Liver (tissue), 9 donors: ENCODE results near the gene PRKX. TPM values are rescaled to one million over a fixed set of nuclear protein-coding genes. Genes with fewer than 3 reads are reported as not detected.
"Not testable (repeated sequence)": the region's sequence is repeated elsewhere in the genome, so short reads cannot be mapped to it uniquely, and the experiment has no call there.

Experiments
- DNase-seq: peaks from one replicate; pipeline ENCODE4 v3.0.0-alpha.2; 2017; ENCODE audit warnings: low spot score
- H3K27ac ChIP-seq, 2 donors: one replicate each; pipeline ENCODE4 v1.7.0; 2013; ENCODE audit warnings: inconsistent platforms in 2 of 2, low read length in 2 of 2, control low read depth in 1 of 2, low read depth in 1 of 2, mild to moderate bottlenecking in 1 of 2
- H3K27me3 ChIP-seq, 4 donors: one replicate each; pipeline versions ENCODE4 v1.6.1 to v1.7.0; 2013; ENCODE audit warnings: low read length in 3 of 4, inconsistent platforms in 1 of 4, mild to moderate bottlenecking in 1 of 4, moderate library complexity in 1 of 4; ENCODE audit not compliant: control insufficient read depth in 4 of 4, insufficient read depth in 4 of 4
- H3K36me3 ChIP-seq, 4 donors: one replicate each; pipeline versions ENCODE4 v1.6.1 to v1.7.0; 2013; ENCODE audit warnings: low read length in 3 of 4, mild to moderate bottlenecking in 3 of 4, low read depth in 1 of 4, moderate library complexity in 1 of 4; ENCODE audit not compliant: control insufficient read depth in 4 of 4, insufficient read depth in 3 of 4
- H3K4me1 ChIP-seq, 4 donors: one replicate each; pipeline versions ENCODE4 v1.6.1 to v1.7.0; 2013; ENCODE audit warnings: low read length in 3 of 4, mild to moderate bottlenecking in 3 of 4, moderate library complexity in 1 of 4; ENCODE audit not compliant: control insufficient read depth in 4 of 4, insufficient read depth in 4 of 4
- H3K4me3 ChIP-seq, 3 donors: one replicate each; pipeline versions ENCODE4 v1.6.1 to v1.7.0; 2013; ENCODE audit warnings: low read length in 3 of 3, control low read depth in 1 of 3, low read depth in 1 of 3, mild to moderate bottlenecking in 1 of 3
- H3K9ac ChIP-seq, 2 donors: one replicate each; pipeline ENCODE4 v1.7.0; 2013; ENCODE audit warnings: low read length in 2 of 2, mild to moderate bottlenecking in 2 of 2, moderate library complexity in 2 of 2, control low read depth in 1 of 2, low read depth in 1 of 2
- H3K9me3 ChIP-seq, 4 donors: one replicate each; pipeline versions ENCODE4 v1.6.1 to v1.7.0; 2013; ENCODE audit warnings: low read length in 3 of 4; ENCODE audit not compliant: control insufficient read depth in 4 of 4
- EGR1 ChIP-seq, 2 donors: IDR thresholded peaks; 2 replicates each; pipeline ENCODE4 v1.6.1; 2016 to 2018; ENCODE audit warnings: antibody characterized with exemption in 2 of 2, low read depth in 2 of 2
- FOXA1 ChIP-seq: IDR thresholded peaks from 2 replicates; pipeline ENCODE4 v1.6.1; 2016; ENCODE audit warnings: antibody characterized with exemption
- FOXA2 ChIP-seq: IDR thresholded peaks from 2 replicates; pipeline ENCODE4 v1.6.1; 2016; ENCODE audit warnings: antibody characterized with exemption
- GABPA ChIP-seq, 2 donors: IDR thresholded peaks in 1 of 2; conservative IDR thresholded peaks in 1 of 2; 2 replicates each; pipeline ENCODE4 v1.6.1; 2016; ENCODE audit warnings: antibody characterized with exemption in 2 of 2, mild to moderate bottlenecking in 1 of 2, moderate library complexity in 1 of 2
- HNF4G ChIP-seq: IDR thresholded peaks from 2 replicates; pipeline ENCODE4 v1.6.1; 2016; ENCODE audit warnings: antibody characterized with exemption
- MAX ChIP-seq: IDR thresholded peaks from 2 replicates; pipeline ENCODE4 v1.6.1; 2016; ENCODE audit warnings: antibody characterized with exemption
- NR2F2 ChIP-seq: IDR thresholded peaks from 2 replicates; pipeline ENCODE4 v1.6.1; 2016; ENCODE audit warnings: antibody characterized with exemption
- RAD21 ChIP-seq, 2 donors: IDR thresholded peaks; 2 replicates each; pipeline ENCODE4 v1.6.1; 2016; ENCODE audit warnings: antibody characterized with exemption in 2 of 2, mild to moderate bottlenecking in 2 of 2
- REST ChIP-seq: IDR thresholded peaks from 2 replicates; pipeline ENCODE4 v1.6.1; 2016; ENCODE audit warnings: antibody characterized with exemption, mild to moderate bottlenecking
- RXRA ChIP-seq, 2 donors: IDR thresholded peaks; 2 replicates each; pipeline ENCODE4 v1.6.1; 2017 to 2018; ENCODE audit warnings: antibody characterized with exemption in 2 of 2, mild to moderate bottlenecking in 1 of 2
- YY1 ChIP-seq: IDR thresholded peaks from 2 replicates; pipeline ENCODE4 v1.6.1; 2016; ENCODE audit warnings: antibody characterized with exemption, mild to moderate bottlenecking
- WGBS: extraction: QIAGEN DNeasy Blood & Tissue Kit; methylation state at CpG from one replicate; pipeline ENCODE4 v1.1.7; 2013; 5-methylcytosine and 5-hydroxymethylcytosine counted together
- polyA plus RNA-seq, 2 donors: library from polyadenylated mRNA; stranded (reverse) in 1 of 2; unstranded in 1 of 2; fragments of 200-250 nt in 1 of 2; fragments of >200 nt in 1 of 2; fragmentation: Nextera tagmentation in 1 of 2; extraction: Ambion mirVana in 1 of 2; gene quantifications; one replicate each; pipeline versions ENCODE4 v1.2.1 to v1.2.3, GENCODE V29; 2013 to 2015
- total RNA-seq, 2 donors: library from RNA; depleted of rRNA; stranded (reverse); fragments of >200 nt; gene quantifications; one replicate each; pipeline ENCODE4 v1.2.3, GENCODE V29; 2014
- TF ChIP-seq, protein P1 (sequence below): IDR thresholded peaks from 2 replicates; pipeline ENCODE4 v1.6.1; 2016; ENCODE audit warnings: antibody characterized with exemption
- donor health status: healthy.
- donor health status: healthy.
- donor health status: healthy.
- donor health status: healthy.
- donor health status: healthy.

The PRKX gene
- total and polyA plus RNA-seq, 4 donors: 0.63 to 4.0 (median 1.7) TPM

GRCh38 chrX:3735891-3736290 is 22.4 kb upstream of the PRKX start:
- H3K4me1 ChIP-seq, H3K36me3 ChIP-seq, H3K27me3 ChIP-seq, H3K4me3 ChIP-seq, H3K9me3 ChIP-seq, H3K9ac ChIP-seq, H3K27ac ChIP-seq, DNase-seq: not testable (repeated sequence)
- 76% methylated on average over 6 of the region's 6 CpGs for WGBS

- not testable (repeated sequence) for H3K4me1 ChIP-seq, H3K27me3 ChIP-seq, H3K9me3 ChIP-seq, H3K27ac ChIP-seq, H3K9ac ChIP-seq, DNase-seq, H3K36me3 ChIP-seq, H3K4me3 ChIP-seq
- 78% methylated on average over 4 of the region's 4 CpGs for WGBS
Measured at GRCh38 chrX:3734456-3734855, 21.0 kb upstream of the PRKX start.

DNA sequence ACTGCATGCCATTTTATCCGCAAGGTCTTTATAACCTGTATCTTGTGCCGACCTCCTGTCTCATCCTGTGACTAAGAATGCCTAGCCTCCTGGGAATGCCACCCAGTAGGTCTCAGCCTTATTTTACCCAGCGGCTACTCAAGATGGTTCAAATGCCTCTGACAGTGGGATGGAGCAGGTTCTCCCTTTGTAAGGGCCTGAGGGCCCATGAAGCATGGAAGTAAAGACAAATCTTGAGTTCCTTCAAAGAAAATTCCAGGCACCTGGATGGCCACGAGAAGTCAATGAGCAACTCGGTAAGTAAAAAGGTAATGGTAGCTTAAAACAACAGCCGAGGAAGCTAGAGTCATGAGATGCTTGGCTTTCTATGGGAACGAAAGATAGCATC is 19.6 kb upstream of the PRKX start:
- Histone ChIP-seq H3K36me3 (no peaks in the 10 kb centered on the region), H3K4me3 (no peak overlapping the region), H3K4me1 (no peaks in the 10 kb centered on the region), H3K27ac (no peak overlapping the region), H3K9ac (no peak overlapping the region), H3K27me3 (no peaks in the 10 kb centered on the region), H3K9me3 (no peaks in the 10 kb centered on the region)
- WGBS: 85% methylated on average over 7 of the region's 7 CpGs
- DNase-seq: no peak
- TF ChIP-seq EGR1 (IDR thresholded peaks at IDR 0.05; ENCODE audit: low read depth in 2 of 2): no peak
- no peak for TF ChIP-seq GABPA (IDR thresholded peaks at IDR 0.05 in 1 of 2, conservative IDR thresholded peaks at IDR 0.05 in 1 of 2)
- no peak for TF ChIP-seq REST
- TF ChIP-seq, protein P1, sequence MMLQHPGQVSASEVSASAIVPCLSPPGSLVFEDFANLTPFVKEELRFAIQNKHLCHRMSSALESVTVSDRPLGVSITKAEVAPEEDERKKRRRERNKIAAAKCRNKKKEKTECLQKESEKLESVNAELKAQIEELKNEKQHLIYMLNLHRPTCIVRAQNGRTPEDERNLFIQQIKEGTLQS: no peak
- no peak for TF ChIP-seq FOXA2
- no peak for TF ChIP-seq FOXA1
- TF ChIP-seq RAD21 (IDR thresholded peaks at IDR 0.05): no peak
- no peak for TF ChIP-seq MAX
- no peak for TF ChIP-seq YY1
- no peak for TF ChIP-seq NR2F2
- TF ChIP-seq RXRA (IDR thresholded peaks at IDR 0.05): no peak
- TF ChIP-seq HNF4G: no peak

GRCh38 chrX:3732326-3733042 is 19.0 kb upstream of the PRKX start:
- not testable (repeated sequence) for H3K27me3 ChIP-seq, H3K9ac ChIP-seq, H3K27ac ChIP-seq, H3K9me3 ChIP-seq, DNase-seq, H3K36me3 ChIP-seq, H3K4me3 ChIP-seq, H3K4me1 ChIP-seq
- WGBS: 90% methylated on average over 15 of the region's 15 CpGs
